IgD-negative memory B cell (primary cell): ENCODE data around the gene ZNF385A. TPM values are rescaled to one million over a fixed set of nuclear protein-coding genes. Genes with fewer than 3 reads are reported as not detected.

Experiments
- H3K27ac Mint-ChIP-seq, 3 donors: one replicate each; pipeline ENCODE4 v1.8.0; 2020 to 2022; ENCODE audit warnings: mild to moderate bottlenecking in 3 of 3, mixed read lengths in 3 of 3, moderate library complexity in 1 of 3
- H3K27me3 Mint-ChIP-seq: one replicate; pipeline ENCODE4 v1.8.0; 2021; ENCODE audit warnings: mixed read lengths
- H3K36me3 Mint-ChIP-seq: one replicate; pipeline ENCODE4 v1.8.0; 2020; ENCODE audit warnings: mild to moderate bottlenecking, mixed read lengths
- H3K4me1 Mint-ChIP-seq, 3 donors: one replicate each; pipeline ENCODE4 v1.8.0; 2020 to 2022; ENCODE audit warnings: mixed read lengths in 3 of 3, mild to moderate bottlenecking in 1 of 3
- H3K4me3 Mint-ChIP-seq, 4 donors: one replicate each; pipeline ENCODE4 v1.8.0; 2020 to 2022; ENCODE audit warnings: mild to moderate bottlenecking in 4 of 4, mixed read lengths in 4 of 4, moderate library complexity in 3 of 4
- H3K9me3 Mint-ChIP-seq, 3 donors: one replicate each; pipeline ENCODE4 v1.8.0; 2020 to 2021; ENCODE audit warnings: mixed read lengths in 3 of 3, mild to moderate bottlenecking in 1 of 3
- polyA plus RNA-seq: library from polyadenylated mRNA; unstranded; fragments of 300-500 nt; fragmentation: Illumina TruSeq; gene quantifications from one replicate; pipeline ENCODE4 v1.2.3, GENCODE V29; 2021

Gene ZNF385A
- polyA plus RNA-seq, 1 donor from 2014 or later: 4.2 TPM

DNA sequence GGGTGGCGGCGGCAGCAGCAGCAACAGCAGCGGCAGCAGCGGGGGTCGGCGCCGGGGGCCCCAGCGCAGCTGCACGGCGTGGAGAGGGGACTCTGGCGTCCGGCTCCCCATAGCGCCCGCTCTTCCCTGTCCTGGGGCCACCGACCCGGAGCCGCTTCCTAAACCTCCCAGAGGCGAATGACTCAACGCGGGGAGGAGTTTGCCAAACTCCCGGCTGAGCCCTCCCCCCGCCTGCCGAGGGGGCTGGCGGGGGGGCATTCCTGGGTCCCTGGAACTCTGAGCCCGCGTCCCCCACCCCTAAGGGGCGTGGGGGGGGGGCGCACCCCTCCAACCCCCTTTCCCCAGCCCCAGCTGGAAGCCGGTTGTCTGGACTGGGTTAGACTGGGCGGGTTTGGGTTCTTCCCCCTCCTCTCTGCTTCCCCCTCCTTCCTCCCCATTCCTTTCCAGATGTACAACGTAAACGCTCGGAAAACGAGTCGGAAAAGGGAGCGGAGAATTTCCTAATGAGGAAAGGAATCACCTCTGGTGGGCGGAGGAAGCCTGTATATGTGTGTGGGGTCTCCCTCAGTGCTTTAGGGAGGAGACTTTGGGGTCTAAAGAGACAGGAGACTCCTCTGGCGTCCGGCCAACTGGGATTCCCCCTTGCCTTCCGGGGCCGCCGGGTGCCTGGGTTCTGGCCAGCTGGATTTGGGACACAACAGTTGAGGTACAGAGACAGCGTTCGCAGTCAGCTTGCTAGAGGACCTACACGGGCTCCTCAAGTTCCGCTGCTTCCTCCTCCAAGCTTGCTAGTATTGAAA is 34.8 kb upstream of the ZNF385A start, which contains the start of gene ITGA5:
Gene ITGA5 (minus strand): TSS at position 179 of the 800 bp plus-strand sequence. CDS start 68 bp downstream, at position 111.
- Mint-ChIP-seq H3K36me3 (no peaks in the 10 kb centered on the region), H3K9me3 (no peaks in the 10 kb centered on the region), H3K4me1 (peaks cover 20 to 24% (median 24%) of the 10 kb centered on the region in 3 donors), H3K4me3 (peak within 1 kb of the TSS; percentile 73 to 88 (median 82)), H3K27me3 (peaks cover 32% of the 10 kb centered on the region), H3K27ac (peak within 1 kb of the TSS in 2 of 3 donors; percentile 6 to 72)

DNA sequence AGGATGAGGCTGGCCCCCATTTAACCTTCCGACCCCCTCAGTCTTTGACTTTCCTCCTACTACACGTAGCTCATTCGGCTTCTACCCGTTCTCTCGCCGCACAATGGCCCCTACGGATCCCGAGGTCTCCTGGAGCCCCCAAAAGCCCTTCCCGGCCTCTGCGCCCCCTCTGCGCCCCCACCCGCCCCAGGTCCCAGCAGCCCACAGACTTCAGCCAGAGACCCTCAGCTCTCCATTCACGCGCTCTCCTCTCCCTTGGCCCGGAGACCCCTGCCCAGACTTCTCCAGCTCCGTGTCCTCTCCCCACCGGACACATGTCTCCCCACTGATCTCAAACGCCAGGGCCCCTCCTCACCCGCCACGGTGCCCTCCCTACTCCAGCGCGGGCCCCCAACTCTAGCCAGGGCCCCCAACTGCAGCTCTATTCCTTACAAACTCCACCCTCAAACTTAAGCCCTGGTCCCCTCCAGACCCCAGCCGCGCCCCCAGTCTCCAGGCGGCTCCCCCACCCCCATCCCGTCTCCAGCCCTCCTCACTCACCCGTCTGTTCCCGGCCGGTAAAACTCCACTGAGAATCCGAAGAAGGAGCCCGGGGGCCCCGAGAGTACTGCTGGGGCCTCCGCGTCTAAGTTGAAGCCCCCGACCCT is 34.0 kb upstream of the ZNF385A start:
- peak overlapping the region in 1 of 3 donors; percentile 6 for H3K27ac Mint-ChIP-seq
- peaks cover 21 to 31% (median 28%) of the 10 kb centered on the region in 3 donors for H3K4me1 Mint-ChIP-seq
- peaks cover 32% of the 10 kb centered on the region for H3K27me3 Mint-ChIP-seq
- H3K36me3 Mint-ChIP-seq: no peaks in the 10 kb centered on the region
- no peaks in the 10 kb centered on the region for H3K9me3 Mint-ChIP-seq
- H3K4me3 Mint-ChIP-seq: peak overlapping the region; percentile 41 to 88 (median 82)

DNA sequence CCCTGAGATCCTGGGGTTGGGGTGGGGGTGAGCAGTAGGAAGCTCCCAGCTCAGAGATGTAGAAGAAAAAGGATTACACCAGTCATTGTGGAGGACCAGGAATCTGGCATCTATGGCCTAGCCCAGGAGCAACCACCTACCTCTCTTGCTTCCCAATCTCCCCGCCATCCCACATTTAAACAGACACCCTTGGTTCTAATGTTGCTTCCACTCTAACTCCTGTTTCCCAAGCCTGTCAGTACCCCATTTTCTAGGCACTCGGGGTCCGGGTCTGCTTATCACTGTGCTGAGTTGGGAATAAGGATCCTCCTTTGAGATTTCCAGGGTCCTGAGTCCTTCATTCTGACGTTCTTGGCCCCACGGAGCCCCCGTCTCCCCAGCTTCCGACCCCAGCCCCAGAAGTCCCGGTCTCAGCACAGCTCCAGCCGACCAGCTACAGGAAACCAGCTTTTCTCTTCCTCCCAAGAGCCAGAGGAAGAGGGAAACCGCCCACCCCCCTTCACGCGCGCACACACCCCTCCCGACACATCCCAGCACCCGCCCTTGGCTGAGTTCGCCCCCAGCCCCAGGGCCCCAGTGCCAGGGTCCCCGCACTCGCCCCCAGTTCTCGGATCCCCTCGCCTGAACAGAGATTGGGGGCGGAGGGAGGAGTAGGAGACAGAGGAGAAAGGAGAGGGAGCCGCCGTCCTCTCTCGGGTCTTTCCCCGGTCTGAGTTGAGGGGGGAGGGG is 33.3 kb upstream of the ZNF385A start:
- H3K4me3 Mint-ChIP-seq: peak overlapping the region; percentile 41 to 88 (median 82)
- H3K9me3 Mint-ChIP-seq: no peaks in the 10 kb centered on the region
- H3K4me1 Mint-ChIP-seq: peaks cover 27 to 38% (median 34%) of the 10 kb centered on the region in 3 donors
- H3K36me3 Mint-ChIP-seq: no peaks in the 10 kb centered on the region
- peak overlapping the region in 2 of 3 donors; percentile 6 to 72 for H3K27ac Mint-ChIP-seq
- H3K27me3 Mint-ChIP-seq: peaks cover 30% of the 10 kb centered on the region

DNA sequence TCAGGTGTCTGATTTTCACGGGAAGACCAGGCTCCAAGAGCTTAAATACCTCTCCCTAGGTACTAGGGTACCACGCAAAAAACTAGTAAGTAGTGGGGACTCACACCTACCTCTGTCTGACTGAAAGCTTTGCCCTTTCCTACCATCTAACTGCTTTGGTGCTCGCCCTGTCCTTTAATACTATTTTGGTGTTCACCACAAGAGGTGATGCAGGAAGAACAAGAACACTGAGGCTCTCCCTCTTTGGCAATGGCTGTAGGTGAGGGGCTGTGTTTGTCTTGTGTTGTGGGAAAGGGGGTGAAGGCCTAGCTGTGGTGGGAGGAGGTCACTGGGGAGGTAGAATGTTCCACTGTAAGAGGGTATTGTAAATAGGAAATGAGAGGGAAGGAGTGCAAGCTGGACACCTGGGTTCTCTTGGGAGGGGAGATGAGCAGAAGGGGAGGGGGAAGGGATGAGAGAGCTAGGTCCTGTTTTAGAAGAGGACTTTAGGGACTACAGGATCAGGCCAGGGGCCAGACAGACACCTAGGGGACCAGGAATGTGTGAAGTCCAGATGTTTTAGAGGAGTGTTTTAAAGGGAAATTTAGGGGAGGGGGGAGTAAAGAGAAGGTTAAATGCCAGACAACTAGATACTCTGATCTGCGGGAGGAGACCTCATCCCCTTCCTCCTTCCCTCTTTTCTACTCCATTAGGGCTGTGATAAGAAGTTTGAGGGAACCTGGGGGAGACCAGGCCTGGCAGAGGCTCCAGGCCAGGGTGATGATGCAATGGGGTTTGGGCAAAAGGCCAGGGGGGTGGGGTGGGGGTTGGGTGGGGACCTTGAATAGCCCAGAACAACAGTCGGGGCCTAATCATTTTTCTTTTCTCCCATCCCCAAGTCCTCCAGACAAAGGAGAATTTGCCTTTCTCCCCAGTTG is 32.4 kb upstream of the ZNF385A start:
- peaks cover 30 to 45% (median 40%) of the 10 kb centered on the region in 3 donors for H3K4me1 Mint-ChIP-seq
- H3K36me3 Mint-ChIP-seq: no peaks in the 10 kb centered on the region

DNA sequence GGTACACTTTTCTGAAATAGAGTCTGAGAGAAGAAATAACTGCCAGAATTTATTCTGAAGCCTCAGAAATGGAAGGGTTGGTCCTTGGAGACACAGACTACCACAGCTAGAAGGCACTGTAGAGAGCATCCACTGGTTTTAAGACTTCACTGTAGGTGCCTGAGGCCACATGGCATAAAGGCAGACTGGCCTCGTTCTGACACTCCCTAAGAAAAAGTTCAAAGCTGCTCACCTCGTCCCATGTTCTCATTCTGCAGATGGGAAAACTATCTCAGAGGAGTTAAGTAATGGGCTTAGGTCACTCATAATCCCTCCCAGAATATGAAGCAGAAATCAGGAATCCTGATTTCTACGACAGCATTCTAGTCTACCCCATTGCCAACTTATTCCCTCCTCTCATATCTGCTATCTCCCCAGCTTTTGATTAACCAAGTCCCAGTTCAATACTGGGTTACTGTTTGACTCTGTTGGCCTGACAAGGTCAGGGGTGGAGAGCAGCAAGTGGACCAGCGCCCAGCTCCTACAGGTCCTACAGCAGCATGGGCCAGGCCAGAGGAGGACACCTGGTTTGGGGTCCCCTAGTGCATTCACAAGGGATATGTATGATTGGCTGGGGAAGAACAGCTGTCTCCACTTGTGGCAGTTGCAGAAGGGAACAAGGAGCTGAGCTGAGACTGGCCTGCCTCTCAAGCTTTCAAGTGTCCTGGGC is 30.8 kb upstream of the ZNF385A start:
- no peaks in the 10 kb centered on the region for H3K9me3 Mint-ChIP-seq

More for the DNA sequence above, 32.4 kb upstream of the ZNF385A start:
- Mint-ChIP-seq H3K9me3 (no peaks in the 10 kb centered on the region), H3K27ac (peak overlapping the region in 2 of 3 donors; percentile 17 to 72), H3K4me3 (peak overlapping the region; percentile 41 to 75 (median 71)), H3K27me3 (peaks cover 25% of the 10 kb centered on the region)

DNA sequence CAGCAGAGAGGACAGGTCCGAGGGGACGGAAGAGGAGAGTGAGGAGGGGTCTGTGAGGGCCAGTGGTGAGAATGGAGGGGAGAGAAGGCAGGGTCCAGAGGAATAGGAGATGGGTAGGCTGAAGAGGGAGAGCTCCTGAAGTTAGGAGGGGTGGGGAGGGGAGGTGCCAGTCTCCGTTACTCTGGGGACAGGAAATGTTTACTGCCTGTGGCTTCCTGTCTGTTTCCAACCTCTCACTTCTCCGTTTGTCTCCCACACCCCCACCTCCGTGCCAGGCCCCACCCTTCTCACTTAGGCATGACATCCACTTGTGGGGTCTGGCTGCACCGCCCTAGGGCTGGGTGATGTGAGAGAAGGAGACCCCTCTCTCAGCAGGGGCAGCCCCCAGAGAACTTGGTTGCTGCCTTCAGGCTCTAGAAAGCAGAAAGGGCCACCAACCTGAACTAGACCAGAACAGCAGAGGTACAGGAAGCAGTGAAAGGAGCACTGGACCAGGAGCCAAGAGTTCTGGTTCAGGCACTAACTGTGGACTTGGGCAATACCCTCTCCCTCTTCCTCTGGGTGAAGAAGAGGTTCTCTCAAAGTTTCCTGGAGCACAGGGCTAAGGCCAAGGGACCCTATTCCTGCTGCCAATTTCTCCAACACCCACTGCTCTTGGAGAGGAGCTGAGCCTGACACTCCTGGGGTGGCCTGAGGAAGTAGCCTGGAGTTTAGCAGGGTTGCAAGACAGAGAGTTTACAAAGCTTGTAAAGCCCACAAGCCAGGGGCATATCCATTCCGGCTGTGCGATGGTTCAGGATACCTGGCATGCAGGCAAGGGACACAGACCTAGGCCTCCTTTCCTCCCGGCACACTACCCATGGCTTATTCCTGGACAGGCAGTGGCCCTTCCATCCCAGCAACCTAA is 29.0 kb upstream of the ZNF385A start:
- Mint-ChIP-seq H3K27me3 (peaks cover 9% of the 10 kb centered on the region), H3K9me3 (no peaks in the 10 kb centered on the region), H3K36me3 (no peaks in the 10 kb centered on the region), H3K4me1 (peaks cover 31 to 46% (median 37%) of the 10 kb centered on the region in 3 donors), H3K27ac (peak overlapping the region; percentile 50 to 86 (median 60)), H3K4me3 (peak overlapping the region; percentile 44 to 83 (median 51))

More for the DNA sequence above, 30.8 kb upstream of the ZNF385A start:
- no peaks in the 10 kb centered on the region for H3K36me3 Mint-ChIP-seq
- H3K4me1 Mint-ChIP-seq: peaks cover 31 to 50% (median 39%) of the 10 kb centered on the region in 3 donors
- peak overlapping the region in 2 of 3 donors; percentile 34 to 72 for H3K27ac Mint-ChIP-seq
- H3K4me3 Mint-ChIP-seq: peak overlapping the region in 3 of 4 donors; percentile 12 to 61 (median 21)
- H3K27me3 Mint-ChIP-seq: peaks cover 16% of the 10 kb centered on the region

DNA sequence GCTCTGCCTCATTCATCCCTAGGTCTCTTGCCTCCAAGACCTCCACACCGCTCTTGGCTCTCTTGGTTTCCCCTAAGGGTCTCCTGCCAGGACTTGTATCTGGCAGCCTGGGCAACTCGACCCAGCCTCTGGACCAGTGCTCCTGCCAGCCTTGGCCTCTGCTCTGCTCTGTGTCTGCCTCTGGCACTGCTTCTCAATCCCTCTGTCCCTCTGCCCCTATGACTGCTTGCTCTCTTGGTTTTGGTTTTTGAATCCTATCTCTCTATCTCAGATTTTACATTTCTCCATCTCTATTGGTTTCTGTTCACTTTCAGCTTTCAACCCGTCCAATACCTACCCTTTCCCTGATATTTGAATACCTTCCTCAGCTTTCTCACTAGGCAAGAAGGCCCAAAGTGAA is 28.3 kb upstream of the ZNF385A start:
- Mint-ChIP-seq H3K4me1 (peaks cover 31 to 49% (median 37%) of the 10 kb centered on the region in 3 donors), H3K27me3 (peaks cover 2% of the 10 kb centered on the region), H3K4me3 (peak overlapping the region; percentile 1 to 71 (median 49)), H3K27ac (peak overlapping the region; percentile 50 to 86 (median 60)), H3K9me3 (no peaks in the 10 kb centered on the region), H3K36me3 (no peaks in the 10 kb centered on the region)

DNA sequence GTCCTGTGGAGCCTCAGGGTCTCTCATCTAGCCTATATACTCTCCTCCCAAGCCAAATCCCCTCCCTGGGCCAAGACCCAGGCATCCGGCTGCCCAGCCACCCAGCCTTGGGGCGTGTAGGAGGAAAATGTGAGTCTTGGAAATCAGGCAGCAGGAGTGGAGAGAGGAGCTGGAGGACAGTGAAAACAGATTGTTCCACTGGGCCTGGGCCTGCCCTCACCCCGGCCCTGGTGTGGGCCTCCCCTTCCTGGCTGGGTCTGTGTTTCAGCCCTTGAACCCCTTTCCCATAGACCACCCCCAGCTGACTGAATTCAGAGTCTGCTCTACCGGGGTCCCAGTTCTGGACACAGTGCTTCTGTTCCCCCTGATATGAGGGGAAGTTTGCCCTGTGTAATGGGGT is 27.8 kb upstream of the ZNF385A start:
- H3K36me3 Mint-ChIP-seq: no peaks in the 10 kb centered on the region
- H3K27me3 Mint-ChIP-seq: peaks cover 1% of the 10 kb centered on the region
- H3K4me3 Mint-ChIP-seq: peak overlapping the region in 2 of 4 donors; percentile 71 to 87
- H3K4me1 Mint-ChIP-seq: peaks cover 33 to 50% (median 34%) of the 10 kb centered on the region in 3 donors
- H3K9me3 Mint-ChIP-seq: no peaks in the 10 kb centered on the region
- H3K27ac Mint-ChIP-seq: peak overlapping the region; percentile 50 to 87 (median 86)

DNA sequence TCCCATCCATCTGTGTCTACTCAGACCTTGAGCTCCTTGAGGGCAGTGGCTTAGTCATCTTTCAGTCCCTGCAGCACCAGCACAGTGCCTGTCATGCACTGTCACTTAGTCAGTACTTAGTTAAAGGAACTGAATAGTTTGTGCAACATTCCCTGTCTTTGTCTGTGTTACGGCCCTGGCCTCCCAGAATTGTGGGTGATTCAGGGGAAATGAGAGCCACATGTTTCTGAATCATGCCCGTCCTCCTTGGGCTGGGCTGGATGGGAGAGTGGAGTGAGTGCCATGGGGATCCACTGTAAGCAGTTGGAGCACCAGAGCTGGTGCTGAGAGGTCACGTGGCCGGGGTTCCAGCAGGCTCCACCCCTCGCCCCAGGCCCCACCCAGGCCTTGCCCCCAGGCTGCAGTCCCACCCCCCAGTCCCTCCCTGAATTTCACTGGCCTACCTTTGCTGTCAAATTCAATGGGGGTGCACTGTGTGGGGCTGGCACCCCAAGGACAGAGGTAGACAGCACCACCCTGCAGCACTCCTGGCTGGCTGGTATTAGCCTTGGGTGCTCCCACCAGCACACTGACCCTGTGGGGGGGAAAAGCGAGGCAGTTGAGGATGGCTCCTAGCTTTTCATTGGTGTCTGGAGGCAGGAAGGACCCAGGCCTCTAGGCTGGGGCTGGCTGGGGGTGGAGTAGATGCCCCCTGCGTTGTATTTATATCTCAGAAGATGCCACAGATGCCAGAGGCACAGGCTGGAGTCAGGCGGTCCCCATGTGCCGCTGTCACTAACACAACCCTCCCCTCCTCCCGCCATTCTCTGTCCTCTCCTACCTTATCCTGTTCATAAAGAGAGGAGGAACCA is 27.1 kb upstream of the ZNF385A start:
- Mint-ChIP-seq H3K4me3 (peak overlapping the region in 2 of 4 donors; percentile 15 to 87), H3K27me3 (peaks cover 1% of the 10 kb centered on the region), H3K4me1 (peaks cover 33 to 46% (median 36%) of the 10 kb centered on the region in 3 donors), H3K27ac (peak overlapping the region in 2 of 3 donors; percentile 39 to 87), H3K36me3 (no peaks in the 10 kb centered on the region), H3K9me3 (no peaks in the 10 kb centered on the region)

DNA sequence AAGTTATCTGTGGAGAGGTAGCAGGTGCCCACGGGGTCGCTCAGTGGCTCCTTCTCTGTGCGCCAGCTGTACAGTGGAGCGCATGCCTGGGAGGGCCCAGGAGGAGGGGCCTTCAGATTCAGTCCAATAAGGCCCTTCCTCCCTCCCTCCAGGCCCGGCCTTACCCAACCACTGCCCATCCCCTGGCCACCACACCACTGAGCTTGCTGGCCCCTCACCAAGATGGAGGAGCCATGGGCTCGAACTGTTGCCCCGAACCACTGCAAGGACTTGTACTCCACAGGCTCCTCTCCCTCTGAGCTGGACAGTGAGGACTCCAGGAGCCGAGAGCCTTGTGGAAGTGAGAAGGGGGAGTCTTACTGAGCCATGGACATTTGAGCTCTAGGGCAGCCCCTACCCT is 24.7 kb upstream of the ZNF385A start:
- Mint-ChIP-seq H3K36me3 (no peaks in the 10 kb centered on the region), H3K9me3 (no peaks in the 10 kb centered on the region), H3K4me1 (peaks cover 24 to 38% (median 24%) of the 10 kb centered on the region in 3 donors), H3K27ac (no peak overlapping the region), H3K4me3 (no peak overlapping the region), H3K27me3 (no peaks in the 10 kb centered on the region)

DNA sequence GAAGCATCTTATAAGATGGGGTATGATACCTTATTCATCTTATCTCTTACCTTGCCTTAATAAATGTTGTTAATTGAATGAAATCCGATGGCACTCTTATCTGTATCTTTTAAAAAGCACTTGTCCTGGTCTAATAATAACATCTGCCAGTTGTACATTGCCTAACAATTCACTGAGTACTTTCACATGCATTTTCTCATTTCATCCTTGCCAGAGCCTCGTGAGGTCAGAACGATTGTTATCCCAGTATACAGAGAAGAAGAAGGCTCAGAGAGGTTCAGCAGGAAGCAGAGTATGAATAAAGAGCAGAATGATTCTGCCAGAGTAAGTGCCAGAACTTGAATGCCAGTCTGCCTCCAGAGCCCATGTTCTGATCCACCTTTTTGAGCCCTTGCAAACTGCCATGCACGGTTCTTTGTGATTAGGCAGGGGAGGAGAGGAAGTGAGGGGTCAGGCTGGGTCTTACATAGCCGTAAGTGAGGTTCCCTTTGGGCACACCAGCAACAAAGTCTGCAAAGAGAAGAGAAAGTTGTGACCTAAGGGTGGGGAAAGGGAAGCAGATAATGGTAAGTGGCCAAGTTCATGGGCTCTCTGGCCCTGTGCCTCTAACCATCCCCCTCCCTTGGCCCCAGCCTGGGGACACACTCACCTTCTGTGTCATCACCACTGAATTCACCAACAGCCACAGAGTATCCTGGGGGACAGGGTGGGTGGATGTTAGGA is 22.8 kb upstream of the ZNF385A start:
- Mint-ChIP-seq H3K36me3 (no peaks in the 10 kb centered on the region), H3K4me3 (no peak overlapping the region), H3K9me3 (no peaks in the 10 kb centered on the region), H3K27ac (peak overlapping the region in 2 of 3 donors; percentile 3 to 45), H3K27me3 (no peaks in the 10 kb centered on the region), H3K4me1 (peaks cover 11 to 20% (median 13%) of the 10 kb centered on the region in 3 donors)
